HG03460 (cell line): Measurements from ENCODE around the gene ARID1A.
"Not testable (repeated sequence)": the region's sequence is repeated elsewhere in the genome, so short reads cannot be mapped to it uniquely, and the experiment has no call there.

Source experiments
- ATAC-seq: cut with Tn5 transposase; IDR thresholded peaks from one replicate; pipeline ENCODE4 v1.9.1; 2021; ENCODE audit not compliant: unreplicated experiment

ARID1A gene

GRCh38 chr1:26787381-26787705 is 91.5 kb downstream of the ARID1A start:
- peak; percentile 41 for ATAC-seq

GRCh38 chr1:26787706-26788514 is 92.1 kb downstream of the ARID1A start, which contains the start of gene PIGV:
TSS of gene PIGV (plus strand) at chr1:26787950. CDS start at chr1:26790816, 2,866 bp downstream.
- peak; percentile 55 for ATAC-seq

- no peak for ATAC-seq
Observed at GRCh38 chr1:26788515-26788785, 92.6 kb downstream of the ARID1A start.

GRCh38 chr1:26788836-26789611 is 93.2 kb downstream of the ARID1A start:
- no peak for ATAC-seq

- no peak for ATAC-seq
Observed at GRCh38 chr1:26789612-26789865, 93.7 kb downstream of the ARID1A start.

GRCh38 chr1:26789931-26790330 is 94.1 kb downstream of the ARID1A start:
- ATAC-seq: no peak

- no peak for ATAC-seq
Observed at GRCh38 chr1:26790551-26790953, 94.7 kb downstream of the ARID1A start.

GRCh38 chr1:26791148-26791547 is 95.3 kb downstream of the ARID1A start:
- no peak for ATAC-seq

GRCh38 chr1:26791626-26792025 is 95.8 kb downstream of the ARID1A start:
- ATAC-seq: no peak

- ATAC-seq: no peak
Observed at GRCh38 chr1:26792924-26793323, 97.1 kb downstream of the ARID1A start.

- ATAC-seq: no peak
Observed at GRCh38 chr1:26794391-26794790, 98.6 kb downstream of the ARID1A start.

GRCh38 chr1:26797627-26798026 is 101.8 kb downstream of the ARID1A start:
- ATAC-seq: no peak

GRCh38 chr1:26799479-26800142 is 103.8 kb downstream of the ARID1A start:
- no peak for ATAC-seq

GRCh38 chr1:26803932-26804331 is 108.1 kb downstream of the ARID1A start:
- not testable (repeated sequence) for ATAC-seq

GRCh38 chr1:26810105-26810504 is 114.3 kb downstream of the ARID1A start:
- not testable (repeated sequence) for ATAC-seq

- no peak for ATAC-seq
Observed at GRCh38 chr1:26811057-26811456, 115.2 kb downstream of the ARID1A start.

- no peak for ATAC-seq
Observed at GRCh38 chr1:26811708-26812107, 115.9 kb downstream of the ARID1A start.

GRCh38 chr1:26814377-26814776 is 118.6 kb downstream of the ARID1A start:
- no peak for ATAC-seq

GRCh38 chr1:26814893-26815292 is 119.1 kb downstream of the ARID1A start:
- ATAC-seq: no peak

- peak; percentile 84 for ATAC-seq
Observed at GRCh38 chr1:26820784-26821269, 125.0 kb downstream of the ARID1A start.

- ATAC-seq: no peak
Observed at GRCh38 chr1:26822737-26823395, 127.1 kb downstream of the ARID1A start.

GRCh38 chr1:26824731-26825130 is 128.9 kb downstream of the ARID1A start:
- ATAC-seq: no peak
